B cell (primary cell): ENCODE data around the gene KRTAP3-1. TPM values are rescaled to one million over a fixed set of nuclear protein-coding genes. Genes with fewer than 3 reads are reported as not detected.

Experiments used
- ATAC-seq: fragments of 200-7000 bp; cut with Tn5 transposase; one replicate; pipeline ENCODE4 v1.10.0; 2021; ENCODE audit warnings: low read depth, mild to moderate bottlenecking, moderate number of reproducible peaks, moderate library complexity
- CTCF ChIA-PET: fragments of 350-600 bp; sonication (Branson Sonifier 250); formaldehyde crosslinking; loops from one replicate; lab custom pipeline; 2021; ENCODE audit warnings: antibody characterized with exemption, inconsistent platforms; lab: Charles Lee
- POLR2A ChIA-PET: fragments of 350-600 bp; sonication (Branson Sonifier 250); formaldehyde crosslinking; loops from one replicate; lab custom pipeline; 2021; ENCODE audit warnings: antibody characterized with exemption; lab: Charles Lee
- DNase-seq: peaks from one replicate; pipeline ENCODE4 v3.0.0; 2013
- H2AFZ ChIP-seq: 2 replicates; pipeline ENCODE4 v1.6.1; 2012; ENCODE audit warnings: mild to moderate bottlenecking, low read depth, low read length; ENCODE audit not compliant: insufficient read depth, poor library complexity, severe bottlenecking
- H3K27ac ChIP-seq, 2 donors: 1 replicate in 1 of 2; 2 replicates in 1 of 2; pipeline ENCODE4 v1.5.1; 2012 to 2013; ENCODE audit warnings: low read length in 2 of 2, mild to moderate bottlenecking in 2 of 2, moderate library complexity in 1 of 2
- H3K27me3 ChIP-seq, 4 experiments: fragments of 200-600 bp in 1 of 4; sonication (generic) in 1 of 4; replicated peaks in 1 of 4; 1 replicate in 2 of 4; 2 replicates in 2 of 4; pipeline versions ENCODE4 v1.6.1 to v1.7.0; 2013 to 2016; ENCODE audit warnings: low read length in 3 of 4, mild to moderate bottlenecking in 2 of 4, mixed read lengths in 1 of 4, moderate library complexity in 1 of 4; ENCODE audit not compliant: insufficient read depth in 4 of 4, control insufficient read depth in 3 of 4; ENCODE audit errors: control extremely low read depth in 1 of 4
- H3K36me3 ChIP-seq, 2 experiments: replicated peaks in 1 of 2; 1 replicate in 1 of 2; 2 replicates in 1 of 2; pipeline versions ENCODE4 v1.6.1 to v1.7.1; 2013; ENCODE audit warnings: low read length in 1 of 2; ENCODE audit not compliant: insufficient read depth in 2 of 2, control insufficient read depth in 1 of 2; ENCODE audit errors: control extremely low read depth in 1 of 2, extremely low read depth in 1 of 2
- H3K4me1 ChIP-seq, 2 donors: fragments of 200-600 bp in 1 of 2; sonication (generic) in 1 of 2; 1 replicate in 1 of 2; 2 replicates in 1 of 2; pipeline versions ENCODE4 v1.5.1 to v1.6.1; 2013 to 2017; ENCODE audit warnings: low read length in 2 of 2; ENCODE audit not compliant: control insufficient read depth in 2 of 2, insufficient read depth in 2 of 2
- H3K4me2 ChIP-seq: replicated peaks from 2 replicates; pipeline ENCODE3; 2012; ENCODE audit warnings: mild to moderate bottlenecking, low read depth, low read length; ENCODE audit not compliant: poor library complexity, severe bottlenecking
- H3K4me3 ChIP-seq, 5 experiments: fragments of 200-600 bp in 1 of 5; sonication (generic) in 1 of 5; 1 replicate in 3 of 5; 2 replicates in 2 of 5; pipeline versions ENCODE4 v1.5.1 to v1.7.0; 2011 to 2016; ENCODE audit warnings: low read length in 4 of 5, mild to moderate bottlenecking in 4 of 5, low read depth in 2 of 5, control low read depth in 1 of 5, moderate library complexity in 1 of 5; ENCODE audit not compliant: insufficient read depth in 1 of 5; ENCODE audit errors: control extremely low read depth in 1 of 5, extremely low read depth in 1 of 5
- H3K79me2 ChIP-seq: fragments of 200-600 bp; sonication (generic); one replicate; pipeline ENCODE4 v1.6.0; 2016; ENCODE audit warnings: low read length; ENCODE audit not compliant: control insufficient read depth, insufficient read depth
- H3K9ac ChIP-seq: fragments of 200-600 bp; sonication (generic); 2 replicates; pipeline ENCODE4 v1.6.1; 2017; ENCODE audit warnings: mild to moderate bottlenecking, low read length, moderate library complexity
- H3K9me3 ChIP-seq, 3 donors: one replicate each; pipeline versions ENCODE4 v1.6.1 to v1.7.1; 2013; ENCODE audit warnings: low read length in 2 of 3; ENCODE audit not compliant: control insufficient read depth in 2 of 3, insufficient read depth in 1 of 3; ENCODE audit errors: control extremely low read depth in 1 of 3
- H4K20me1 ChIP-seq: 2 replicates; pipeline ENCODE4 v1.6.0; 2012; ENCODE audit warnings: mild to moderate bottlenecking, low read length; ENCODE audit not compliant: insufficient read depth, control insufficient read depth, poor library complexity, severe bottlenecking
- H3K27ac Mint-ChIP-seq: one replicate; pipeline ENCODE4 v1.8.0; 2021; ENCODE audit warnings: mixed read lengths
- H3K27me3 Mint-ChIP-seq: one replicate; pipeline ENCODE4 v1.8.0; 2021; ENCODE audit warnings: mixed read lengths
- H3K4me1 Mint-ChIP-seq: one replicate; pipeline ENCODE4 v1.8.0; 2021; ENCODE audit warnings: mixed read lengths
- H3K4me3 Mint-ChIP-seq: one replicate; pipeline ENCODE4 v1.8.0; 2021; ENCODE audit warnings: mixed read lengths
- H3K9me3 Mint-ChIP-seq: one replicate; pipeline ENCODE4 v1.8.0; 2022; ENCODE audit warnings: mixed read lengths; ENCODE audit not compliant: insufficient read depth
- CTCF ChIP-seq: fragments of 200-600 bp; IDR thresholded peaks from one replicate; pipeline ENCODE4 v1.8.0; 2022; ENCODE audit warnings: antibody characterized with exemption, mild to moderate bottlenecking
- EZH2 ChIP-seq: IDR thresholded peaks from 2 replicates; pipeline ENCODE4 v1.6.1; 2012; ENCODE audit warnings: borderline replicate concordance, low read depth, mild to moderate bottlenecking, moderate library complexity, low read length; ENCODE audit not compliant: insufficient read depth, poor library complexity, severe bottlenecking
- WGBS: methylation state at CpG from one replicate; pipeline ENCODE4 v1.1.5; 2013; ENCODE audit warnings: missing lambda C conversion rate; ENCODE audit not compliant: insufficient coverage; 5-methylcytosine and 5-hydroxymethylcytosine counted together
- intact Hi-C: fragments of 100-400 bp; cut with micrococcal nuclease; formaldehyde crosslinking; loops from one replicate; pipeline ENCODE4 v1.10.0; 2022
- polyA plus RNA-seq: library from polyadenylated mRNA; depleted of rRNA; stranded (reverse); fragments of >200 nt; gene quantifications from 2 replicates; pipeline ENCODE4 v1.2.3, GENCODE V29; 2012
- total RNA-seq, 2 donors: library from RNA; stranded (reverse); fragments of 120-200 nt in 1 of 2; gene quantifications; 1 replicate in 1 of 2; 2 replicates in 1 of 2; pipeline versions ENCODE4 v1.2.3 to v1.2.4, GENCODE V29; 2013 to 2022

KRTAP3-1 gene
- total and polyA plus RNA-seq, 2 donors (not counting 1 experiment from before 2014, with no cell fraction given), result not detected

DNA sequence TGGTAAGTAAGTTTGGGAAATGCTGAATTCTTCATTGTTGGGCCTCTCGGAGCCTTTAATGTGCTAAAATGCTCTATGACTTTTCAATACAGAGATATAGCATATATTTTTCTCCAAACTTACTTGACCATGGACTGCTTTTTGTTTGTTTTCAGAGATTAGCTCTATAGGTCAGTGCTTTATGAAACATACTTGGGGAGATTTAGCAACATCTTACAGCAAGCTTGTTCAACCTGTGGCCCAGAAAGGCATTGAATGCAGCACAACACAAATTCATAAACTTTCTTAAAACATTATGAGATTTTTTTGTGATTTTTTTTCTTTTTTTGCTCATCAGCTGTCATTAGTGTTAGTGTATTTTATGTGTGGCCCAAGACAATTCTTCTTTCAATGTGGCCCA lies 1.0 kb upstream of the KRTAP3-1 start:
- Histone ChIP-seq H3K4me2 (no peak overlapping the region), H3K9me3 (no peaks in the 10 kb centered on the region), H3K36me3 (no peaks in the 10 kb centered on the region), H3K4me3 (no peak overlapping the region), H3K27me3 (no peaks in the 10 kb centered on the region), H4K20me1 (no peaks in the 10 kb centered on the region), H3K9ac (no peak overlapping the region), H3K79me2 (no peaks in the 10 kb centered on the region), H3K27ac (no peak overlapping the region), H2AFZ (no peak overlapping the region), H3K4me1 (no peaks in the 10 kb centered on the region)
- Mint-ChIP-seq H3K4me1 (no peaks in the 10 kb centered on the region), H3K4me3 (no peak overlapping the region), H3K27ac (no peak overlapping the region), H3K27me3 (peaks cover 12% of the 10 kb centered on the region), H3K9me3 (no peaks in the 10 kb centered on the region)
- POLR2A ChIA-PET, result no interaction called here
- no peak for ATAC-seq
- intact Hi-C loops, result no loop called here
- TF ChIP-seq EZH2 (no peak), CTCF (no peak)
- CTCF ChIA-PET, result interaction anchor here (0.6 kb wide), 1 partner anchor 630 kb away, joined by 3 read pairs; no protein-coding TSS in a partner anchor
- DNase-seq, result no peak
- WGBS, result no CpG with 5 or more reads among the region's 1 CpG

DNA sequence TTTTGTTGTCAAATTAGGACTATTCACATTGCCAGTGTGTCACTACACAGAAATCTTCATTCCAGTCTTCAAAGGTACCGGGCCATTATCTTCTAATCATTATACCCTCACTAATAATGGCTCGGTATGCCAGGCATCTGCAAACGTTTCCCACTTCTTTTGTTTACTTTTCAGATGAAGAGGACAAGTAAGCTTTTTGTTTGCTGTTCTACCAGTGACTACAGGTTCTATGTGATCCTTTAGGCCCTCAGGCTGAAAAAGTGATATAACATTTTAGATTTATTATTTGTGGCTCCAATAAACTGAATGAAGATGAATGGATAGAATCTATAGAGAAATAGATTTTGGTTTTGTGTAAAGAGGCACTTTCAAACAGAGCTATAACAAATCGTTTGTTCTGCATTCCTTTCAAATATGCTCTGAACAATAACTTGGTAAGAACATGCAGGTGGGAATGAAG lies 403 bp upstream of the KRTAP3-1 start:
- no peak overlapping the region for H2AFZ ChIP-seq
- no peak overlapping the region for H3K9ac ChIP-seq
- POLR2A ChIA-PET, result no interaction called here
- DNase-seq (no peak), ATAC-seq (no peak)
- intact Hi-C loops, result no loop called here
- Mint-ChIP-seq H3K9me3 (no peaks in the 10 kb centered on the region), H3K4me1 (no peaks in the 10 kb centered on the region), H3K4me3 (no peak overlapping the region), H3K27ac (no peak overlapping the region), H3K27me3 (peaks cover 15% of the 10 kb centered on the region)
- CTCF ChIA-PET, result interaction anchor here (0.6 kb wide), 1 partner anchor 631 kb away, joined by 3 read pairs; no protein-coding TSS in a partner anchor
- whole genome bisulfite sequencing, result no CpG with 5 or more reads among the region's 4 CpGs
- H3K79me2 ChIP-seq, result no peaks in the 10 kb centered on the region
- no peaks in the 10 kb centered on the region for H3K9me3 ChIP-seq
- no peaks in the 10 kb centered on the region for H4K20me1 ChIP-seq
- no peak overlapping the region for H3K27ac ChIP-seq
- no peaks in the 10 kb centered on the region for H3K36me3 ChIP-seq
- no peaks in the 10 kb centered on the region for H3K4me1 ChIP-seq
- no peak overlapping the region for H3K4me3 ChIP-seq
- H3K4me2 ChIP-seq, result no peak overlapping the region
- no peaks in the 10 kb centered on the region for H3K27me3 ChIP-seq
- no peak for TF ChIP-seq CTCF
- no peak for TF ChIP-seq EZH2
